ENCODE measurements around the gene PLD1.

PLD1 gene

GRCh38 chr3:171783626-171784025 is 26.7 kb downstream of the PLD1 start:
- Histone ChIP-seq H3K4me3 (ENCODE audit: low read length) (no peak overlapping the region), H3K36me3 (ENCODE audit: control insufficient read depth, insufficient read depth, low read length) (no peaks in the 10 kb centered on the region), H3K4me1 (ENCODE audit: control insufficient read depth, insufficient read depth, low read length) (peaks cover 5% of the 10 kb centered on the region), H3K9ac (ENCODE audit: low read length) (no peak overlapping the region), H3K27ac (ENCODE audit: low read depth, low read length) (no peak overlapping the region), H3K27me3 (ENCODE audit: control insufficient read depth, insufficient read depth, low read length) (no peaks in the 10 kb centered on the region)

DNA sequence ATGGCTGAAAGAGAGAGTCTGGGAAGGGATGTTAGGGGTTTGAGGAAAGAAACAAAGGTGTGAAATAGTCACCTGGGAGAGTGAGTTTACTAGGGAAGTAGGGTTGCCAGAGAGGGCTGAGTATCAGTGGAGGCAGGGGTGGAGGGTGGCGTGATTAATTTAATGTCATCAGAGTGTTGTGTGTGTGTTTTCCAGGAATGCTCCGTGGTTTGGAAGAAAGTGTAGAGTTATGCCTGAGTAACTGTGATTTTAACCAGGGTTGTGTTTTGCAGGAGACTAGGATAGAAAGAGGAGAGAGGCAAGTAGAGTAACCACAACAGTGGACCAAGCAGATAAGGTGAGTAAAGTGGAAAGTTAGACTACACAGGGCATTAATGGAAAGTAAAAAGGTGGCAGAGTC is 27.2 kb downstream of the PLD1 start:
- Histone ChIP-seq H3K36me3 (ENCODE audit: control insufficient read depth, insufficient read depth, low read length) (no peaks in the 10 kb centered on the region), H3K27ac (ENCODE audit: low read depth, low read length) (no peak overlapping the region), H3K4me3 (ENCODE audit: low read length) (no peak overlapping the region), H3K4me1 (ENCODE audit: control insufficient read depth, insufficient read depth, low read length) (peaks cover 5% of the 10 kb centered on the region), H3K9ac (ENCODE audit: low read length) (no peak overlapping the region), H3K27me3 (ENCODE audit: control insufficient read depth, insufficient read depth, low read length) (no peaks in the 10 kb centered on the region)

- Histone ChIP-seq H3K4me1 (ENCODE audit: control insufficient read depth, insufficient read depth, low read length) (peaks cover 5% of the 10 kb centered on the region), H3K27ac (ENCODE audit: low read depth, low read length) (no peak overlapping the region), H3K27me3 (ENCODE audit: control insufficient read depth, insufficient read depth, low read length) (no peaks in the 10 kb centered on the region), H3K9ac (ENCODE audit: low read length) (no peak overlapping the region), H3K36me3 (ENCODE audit: control insufficient read depth, insufficient read depth, low read length) (no peaks in the 10 kb centered on the region), H3K4me3 (ENCODE audit: low read length) (no peak overlapping the region)
Measured at GRCh38 chr3:171782617-171783016, 27.7 kb downstream of the PLD1 start.

DNA sequence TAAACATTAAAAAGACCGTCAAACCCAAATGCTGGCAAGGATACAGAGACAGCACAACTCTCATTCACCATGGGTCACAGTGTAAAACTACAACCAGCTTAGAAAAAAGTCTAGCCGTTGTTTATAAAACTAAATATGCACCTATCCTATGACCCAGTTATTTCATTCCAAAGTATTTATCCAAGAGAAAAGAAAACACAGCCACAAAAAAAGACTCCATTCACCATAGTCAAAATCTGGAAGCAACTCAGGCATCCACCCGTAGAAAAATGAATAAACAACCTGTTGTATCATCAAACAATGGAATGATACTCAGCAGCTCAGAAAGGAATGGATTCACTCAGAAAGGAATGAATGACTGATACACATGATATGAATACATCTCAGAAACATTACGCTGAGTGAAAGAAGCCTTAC is 28.6 kb downstream of the PLD1 start:
- no peak overlapping the region for H3K4me3 ChIP-seq (ENCODE audit: low read length)
- H3K4me1 ChIP-seq (ENCODE audit: control insufficient read depth, insufficient read depth, low read length), result peaks cover 5% of the 10 kb centered on the region
- no peak overlapping the region for H3K27ac ChIP-seq (ENCODE audit: low read depth, low read length)
- H3K36me3 ChIP-seq (ENCODE audit: control insufficient read depth, insufficient read depth, low read length), result no peaks in the 10 kb centered on the region
- H3K9ac ChIP-seq (ENCODE audit: low read length), result no peak overlapping the region
- H3K27me3 ChIP-seq (ENCODE audit: control insufficient read depth, insufficient read depth, low read length), result no peaks in the 10 kb centered on the region

GRCh38 chr3:171778493-171778892 is 31.8 kb downstream of the PLD1 start:
- H3K9ac ChIP-seq (ENCODE audit: low read length), result no peak overlapping the region
- H3K27ac ChIP-seq (ENCODE audit: low read depth, low read length), result no peak overlapping the region
- no peak overlapping the region for H3K4me3 ChIP-seq (ENCODE audit: low read length)
- H3K36me3 ChIP-seq (ENCODE audit: control insufficient read depth, insufficient read depth, low read length), result no peaks in the 10 kb centered on the region
- no peaks in the 10 kb centered on the region for H3K4me1 ChIP-seq (ENCODE audit: control insufficient read depth, insufficient read depth, low read length)
- no peaks in the 10 kb centered on the region for H3K27me3 ChIP-seq (ENCODE audit: control insufficient read depth, insufficient read depth, low read length)

DNA sequence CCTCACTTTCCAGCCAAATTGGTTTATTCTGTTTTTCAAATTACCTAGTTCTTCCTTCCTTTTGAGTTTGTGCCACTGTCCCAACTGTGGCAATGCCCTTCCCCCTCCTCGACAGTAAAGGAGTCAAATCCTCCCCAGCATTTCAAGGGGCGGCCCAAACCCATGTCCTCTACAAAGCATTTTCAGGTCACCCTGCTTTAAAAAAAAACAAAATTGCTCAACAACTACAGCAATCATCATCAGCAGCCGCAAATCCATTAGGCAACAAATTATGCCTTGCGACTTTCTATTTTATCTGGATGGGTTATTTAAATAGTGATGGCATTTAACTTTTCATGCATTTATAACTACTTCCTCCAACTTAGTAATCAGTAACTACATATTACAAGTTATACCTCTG is 32.7 kb downstream of the PLD1 start:
- H3K4me1 ChIP-seq (ENCODE audit: control insufficient read depth, insufficient read depth, low read length), result no peaks in the 10 kb centered on the region
- no peaks in the 10 kb centered on the region for H3K36me3 ChIP-seq (ENCODE audit: control insufficient read depth, insufficient read depth, low read length)
- no peak overlapping the region for H3K9ac ChIP-seq (ENCODE audit: low read length)
- H3K4me3 ChIP-seq (ENCODE audit: low read length), result no peak overlapping the region
- H3K27me3 ChIP-seq (ENCODE audit: control insufficient read depth, insufficient read depth, low read length), result no peaks in the 10 kb centered on the region
- no peak overlapping the region for H3K27ac ChIP-seq (ENCODE audit: low read depth, low read length)

DNA sequence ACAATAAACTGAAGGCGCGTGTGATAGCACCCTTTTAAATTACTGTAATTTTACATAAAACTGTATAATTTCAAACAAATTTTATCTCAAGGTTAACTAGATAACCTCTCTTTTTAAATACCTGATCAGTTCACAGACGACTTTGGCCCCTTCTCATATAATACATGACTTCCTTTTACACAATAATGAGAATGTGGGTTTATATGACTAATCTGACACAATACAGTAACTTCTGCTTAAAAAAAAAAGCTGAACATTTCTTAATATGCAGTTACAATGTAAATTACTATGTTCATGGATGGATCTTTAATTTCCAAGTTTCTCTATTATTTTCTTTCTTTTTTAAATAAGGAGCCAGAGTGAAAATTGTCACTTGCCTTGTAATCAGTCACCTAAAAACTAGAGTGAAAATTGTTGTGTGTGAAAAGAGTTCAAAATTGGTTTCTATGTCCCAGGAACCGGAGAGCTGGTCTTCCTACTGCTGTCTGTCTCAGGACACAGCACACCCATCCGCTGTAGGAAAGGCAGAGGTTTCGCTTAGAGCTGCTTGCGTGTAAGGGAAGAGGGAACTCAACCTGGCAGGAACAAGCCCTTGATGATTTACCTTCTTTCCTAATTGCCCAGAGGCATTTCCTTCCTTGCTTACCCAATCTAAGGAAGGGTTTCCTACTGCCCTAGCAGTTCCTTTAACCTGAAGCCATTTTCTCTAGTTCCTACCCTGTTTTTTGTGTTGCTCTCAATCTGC is 33.3 kb downstream of the PLD1 start:
- Histone ChIP-seq H3K4me1 (ENCODE audit: control insufficient read depth, insufficient read depth, low read length) (peaks cover under 1% of the 10 kb centered on the region), H3K9ac (ENCODE audit: low read length) (no peak overlapping the region), H3K4me3 (ENCODE audit: low read length) (no peak overlapping the region), H3K36me3 (ENCODE audit: control insufficient read depth, insufficient read depth, low read length) (no peaks in the 10 kb centered on the region), H3K27me3 (ENCODE audit: control insufficient read depth, insufficient read depth, low read length) (no peaks in the 10 kb centered on the region), H3K27ac (ENCODE audit: low read depth, low read length) (no peak overlapping the region)

GRCh38 chr3:171776411-171776810 is 33.9 kb downstream of the PLD1 start:
- H3K27ac ChIP-seq (ENCODE audit: low read depth, low read length), result no peak overlapping the region
- peaks cover 4% of the 10 kb centered on the region for H3K4me1 ChIP-seq (ENCODE audit: control insufficient read depth, insufficient read depth, low read length)
- no peak overlapping the region for H3K4me3 ChIP-seq (ENCODE audit: low read length)
- H3K36me3 ChIP-seq (ENCODE audit: control insufficient read depth, insufficient read depth, low read length), result no peaks in the 10 kb centered on the region
- H3K9ac ChIP-seq (ENCODE audit: low read length), result no peak overlapping the region
- H3K27me3 ChIP-seq (ENCODE audit: control insufficient read depth, insufficient read depth, low read length), result no peaks in the 10 kb centered on the region

DNA sequence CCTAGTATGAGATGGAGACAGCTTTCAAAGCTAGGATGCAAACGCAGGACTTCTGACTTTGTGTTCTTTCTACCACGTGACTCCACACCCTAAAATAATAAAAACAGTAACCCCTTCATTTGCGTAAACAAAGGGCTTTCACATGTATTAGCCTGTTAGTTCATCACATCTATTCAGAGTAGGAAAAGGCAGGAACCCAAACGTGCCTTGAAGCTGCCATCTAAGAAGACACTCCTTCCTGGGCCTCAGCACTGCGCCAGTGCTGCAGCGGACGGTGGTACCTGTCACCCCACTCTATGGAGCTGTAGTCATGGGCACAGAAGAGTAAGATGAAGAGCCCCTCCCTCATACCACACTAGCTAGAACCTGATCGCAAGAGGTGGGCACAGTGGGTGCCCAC is 34.3 kb downstream of the PLD1 start:
- Histone ChIP-seq H3K4me1 (ENCODE audit: control insufficient read depth, insufficient read depth, low read length) (peaks cover 4% of the 10 kb centered on the region), H3K36me3 (ENCODE audit: control insufficient read depth, insufficient read depth, low read length) (no peaks in the 10 kb centered on the region), H3K4me3 (ENCODE audit: low read length) (no peak overlapping the region), H3K27ac (ENCODE audit: low read depth, low read length) (no peak overlapping the region), H3K27me3 (ENCODE audit: control insufficient read depth, insufficient read depth, low read length) (no peaks in the 10 kb centered on the region), H3K9ac (ENCODE audit: low read length) (no peak overlapping the region)

- Histone ChIP-seq H3K36me3 (ENCODE audit: control insufficient read depth, insufficient read depth, low read length) (no peaks in the 10 kb centered on the region), H3K27me3 (ENCODE audit: control insufficient read depth, insufficient read depth, low read length) (no peaks in the 10 kb centered on the region), H3K4me1 (ENCODE audit: control insufficient read depth, insufficient read depth, low read length) (peaks cover 4% of the 10 kb centered on the region), H3K9ac (ENCODE audit: low read length) (no peak overlapping the region), H3K4me3 (ENCODE audit: low read length) (no peak overlapping the region), H3K27ac (ENCODE audit: low read depth, low read length) (no peak overlapping the region)
Measured at GRCh38 chr3:171774521-171774920, 35.8 kb downstream of the PLD1 start.

DNA sequence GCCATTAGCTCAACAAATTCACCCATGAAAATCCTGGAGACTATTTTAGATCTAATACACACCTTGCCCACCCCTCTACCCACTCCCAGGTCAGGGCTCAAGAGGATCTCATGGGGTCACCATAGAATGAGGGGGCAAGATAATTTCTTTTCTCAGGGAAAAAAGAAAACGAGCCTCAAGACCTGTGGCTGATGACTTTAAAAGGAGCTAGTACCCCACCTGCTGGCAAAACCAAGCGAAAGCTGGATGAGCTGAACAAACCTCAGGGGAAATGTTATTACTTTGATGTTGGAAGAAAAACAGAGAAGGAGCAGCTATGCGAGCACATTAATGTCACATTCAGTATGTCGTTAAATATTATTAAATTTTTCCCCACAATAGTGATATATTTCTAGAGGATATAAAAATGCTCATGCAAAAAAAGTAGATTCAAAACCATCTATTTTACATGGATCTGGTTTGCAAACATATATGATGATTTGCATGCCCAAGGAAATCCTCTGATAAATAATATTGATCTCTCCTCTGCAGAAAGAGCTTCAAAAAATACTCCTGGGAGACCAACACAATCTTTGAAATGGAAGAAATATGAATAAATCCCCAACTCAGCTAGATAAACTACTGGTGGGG is 37.7 kb downstream of the PLD1 start:
- no peak overlapping the region for H3K27ac ChIP-seq (ENCODE audit: low read depth, low read length)
- H3K27me3 ChIP-seq (ENCODE audit: control insufficient read depth, insufficient read depth, low read length), result no peaks in the 10 kb centered on the region
- no peak overlapping the region for H3K4me3 ChIP-seq (ENCODE audit: low read length)
- no peak overlapping the region for H3K9ac ChIP-seq (ENCODE audit: low read length)
- peaks cover 4% of the 10 kb centered on the region for H3K4me1 ChIP-seq (ENCODE audit: control insufficient read depth, insufficient read depth, low read length)
- H3K36me3 ChIP-seq (ENCODE audit: control insufficient read depth, insufficient read depth, low read length), result no peaks in the 10 kb centered on the region

DNA sequence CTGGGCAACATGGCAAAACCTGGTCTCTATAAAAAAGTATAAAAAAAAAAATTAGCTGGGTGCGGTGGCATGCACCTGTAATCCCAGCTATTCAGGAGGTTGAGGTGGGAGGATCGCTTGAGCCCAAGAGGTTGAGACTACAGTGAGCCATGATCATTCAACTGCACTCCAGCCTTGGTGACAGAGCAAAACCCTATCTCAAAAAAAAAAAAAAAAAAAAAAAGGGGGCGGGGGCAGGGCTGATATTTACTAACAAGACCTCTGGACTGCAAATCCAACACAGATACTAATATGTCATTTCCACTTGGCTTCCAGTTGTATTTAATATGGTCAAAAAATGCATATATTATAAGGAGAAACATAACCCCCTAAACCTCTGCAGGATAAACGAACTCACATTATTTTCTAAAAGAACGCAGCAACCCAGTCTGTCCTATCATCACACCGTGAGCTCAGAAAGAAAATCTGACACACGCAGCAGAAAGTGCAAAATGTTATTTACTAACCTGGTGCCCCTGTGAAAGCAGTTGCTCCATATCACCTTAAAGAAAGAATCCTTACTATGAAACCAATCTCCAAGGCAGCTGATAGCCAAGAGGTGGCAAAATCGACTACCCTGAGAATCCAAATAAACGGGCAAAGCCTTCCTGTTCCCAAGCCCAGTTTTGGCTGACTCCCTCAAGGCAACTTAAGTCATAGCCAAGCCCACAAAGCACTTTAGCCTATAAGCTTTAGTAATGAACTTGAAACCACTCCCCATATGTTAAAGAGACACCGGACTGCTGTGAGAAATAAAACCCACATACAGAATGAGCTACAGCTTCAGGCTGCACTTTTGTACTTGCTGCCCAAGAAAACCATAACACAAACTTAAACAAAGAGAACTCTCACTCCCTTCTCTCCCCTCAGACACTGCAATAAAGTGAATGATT is 39.3 kb downstream of the PLD1 start:
- H3K27me3 ChIP-seq (ENCODE audit: control insufficient read depth, insufficient read depth, low read length), result no peaks in the 10 kb centered on the region
- peaks cover 4% of the 10 kb centered on the region for H3K4me1 ChIP-seq (ENCODE audit: control insufficient read depth, insufficient read depth, low read length)
- no peaks in the 10 kb centered on the region for H3K36me3 ChIP-seq (ENCODE audit: control insufficient read depth, insufficient read depth, low read length)
- H3K4me3 ChIP-seq (ENCODE audit: low read length), result peak overlapping the region; percentile 55
- no peak overlapping the region for H3K27ac ChIP-seq (ENCODE audit: low read depth, low read length)
- H3K9ac ChIP-seq (ENCODE audit: low read length), result no peak overlapping the region

Data from rectal smooth muscle tissue (tissue), 1 donor.